ENCODE results near the gene ABTB1.

ABTB1 gene

GRCh38 chr3:127720161-127720823, 47.5 kb downstream of the ABTB1 start:
- DNase-seq (ENCODE audit: low read depth): no peak

DNA sequence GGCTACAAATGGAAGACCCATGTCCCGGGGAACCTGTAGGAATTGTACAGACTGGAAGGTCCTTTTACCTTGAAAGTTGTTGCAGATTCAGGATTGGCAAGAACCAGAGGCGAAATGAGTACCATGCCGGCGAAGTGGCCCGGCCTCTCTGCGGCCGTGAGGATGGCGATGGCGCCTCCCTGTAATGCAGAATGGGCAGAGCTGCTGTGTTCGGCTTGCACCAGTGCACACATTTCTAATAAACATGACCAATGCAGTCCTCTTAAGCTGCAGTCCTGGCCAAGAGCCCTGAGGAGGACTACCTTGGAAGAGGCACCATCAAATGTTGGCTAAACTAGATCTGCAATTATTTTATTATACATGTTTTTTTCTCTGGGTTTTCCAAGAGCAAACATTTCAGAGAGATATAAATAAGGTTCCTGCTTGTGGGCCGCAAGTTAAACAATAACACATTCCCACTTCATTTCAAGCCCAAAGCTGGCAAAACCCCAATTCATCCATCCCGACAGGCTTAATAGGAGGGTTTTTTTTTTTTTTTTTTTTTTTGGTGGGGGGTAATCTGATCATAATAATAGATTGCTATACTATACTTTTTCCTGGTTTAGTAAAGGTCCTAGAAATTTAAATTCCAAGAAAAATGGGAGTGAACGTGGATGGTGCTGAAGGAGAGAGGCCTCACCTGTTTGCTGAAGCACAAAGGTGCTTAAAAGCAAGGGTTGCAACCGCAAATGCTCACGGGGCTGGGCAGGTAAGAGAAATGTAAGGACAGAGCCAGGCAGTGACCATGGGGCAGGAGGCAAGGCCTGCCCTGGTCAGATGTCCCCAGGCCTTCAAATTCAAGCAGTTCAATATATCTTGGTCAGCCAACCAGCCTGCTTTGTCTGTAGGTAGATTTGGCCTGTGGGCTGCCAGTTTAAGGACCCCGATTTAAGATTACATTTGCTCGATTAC, 48.5 kb downstream of the ABTB1 start:
- DNase-seq (ENCODE audit: low read depth): no peak

DNA sequence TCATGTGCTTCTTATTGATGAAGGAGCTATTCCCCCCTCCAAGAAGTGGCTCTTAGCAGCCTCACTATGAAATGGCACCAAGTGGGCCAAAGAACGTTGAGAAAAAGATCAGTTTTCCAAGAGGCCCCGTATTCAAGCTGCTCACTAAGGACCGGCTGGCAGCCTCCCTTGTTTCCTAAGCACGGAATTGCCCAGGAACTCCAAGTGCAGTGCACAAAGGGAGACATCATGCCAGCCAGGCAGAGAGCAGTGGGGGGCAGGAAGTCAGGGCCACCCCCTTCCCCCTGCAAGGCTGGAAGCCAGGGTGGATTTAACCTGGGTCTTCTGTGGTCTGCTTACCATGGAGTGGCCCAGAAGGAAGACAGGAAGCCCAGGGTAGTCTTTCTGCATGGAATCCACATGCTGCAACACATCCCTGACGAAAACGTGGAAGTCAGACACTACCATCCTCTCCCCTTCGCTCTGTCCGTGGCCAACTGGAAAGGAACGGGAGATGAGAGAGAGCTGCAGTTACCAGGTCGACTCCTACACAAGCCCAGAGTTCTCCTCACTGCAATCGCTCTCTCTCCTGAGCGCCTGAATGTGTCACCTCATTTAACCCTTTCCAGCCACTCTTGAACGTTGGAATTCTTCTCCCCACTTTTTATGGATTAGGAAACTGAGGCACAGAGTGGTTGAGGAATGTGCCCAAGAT, 49.5 kb downstream of the ABTB1 start:
- DNase-seq (ENCODE audit: low read depth): no peak

GRCh38 chr3:127723011-127723567, 50.3 kb downstream of the ABTB1 start:
- no peak for DNase-seq (ENCODE audit: low read depth)

DNA sequence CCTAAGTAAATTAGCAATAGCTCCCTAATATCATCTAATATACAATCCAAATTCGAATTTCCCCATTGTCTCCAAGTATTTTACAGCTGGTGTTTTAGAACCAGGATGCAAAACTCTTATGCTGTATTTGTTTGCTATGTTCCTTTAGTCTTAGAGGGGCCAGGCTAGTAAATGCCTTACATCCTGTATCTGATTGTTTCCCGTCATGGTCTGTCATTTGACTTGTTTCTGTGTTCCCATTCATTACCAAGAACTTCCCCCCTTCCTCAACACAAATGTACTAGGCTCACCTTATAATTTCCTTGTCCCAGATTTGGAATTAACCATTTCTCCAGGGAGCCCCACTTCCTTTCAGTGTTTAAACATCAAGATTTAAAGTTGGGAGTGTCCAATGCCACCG, 54.1 kb downstream of the ABTB1 start:
- DNase-seq (ENCODE audit: low read depth): no peak

- no peak for DNase-seq (ENCODE audit: low read depth)
Measured at GRCh38 chr3:127728417-127729015, 55.8 kb downstream of the ABTB1 start.

GRCh38 chr3:127729556-127730056, 56.9 kb downstream of the ABTB1 start:
- no peak for DNase-seq (ENCODE audit: low read depth)

DNA sequence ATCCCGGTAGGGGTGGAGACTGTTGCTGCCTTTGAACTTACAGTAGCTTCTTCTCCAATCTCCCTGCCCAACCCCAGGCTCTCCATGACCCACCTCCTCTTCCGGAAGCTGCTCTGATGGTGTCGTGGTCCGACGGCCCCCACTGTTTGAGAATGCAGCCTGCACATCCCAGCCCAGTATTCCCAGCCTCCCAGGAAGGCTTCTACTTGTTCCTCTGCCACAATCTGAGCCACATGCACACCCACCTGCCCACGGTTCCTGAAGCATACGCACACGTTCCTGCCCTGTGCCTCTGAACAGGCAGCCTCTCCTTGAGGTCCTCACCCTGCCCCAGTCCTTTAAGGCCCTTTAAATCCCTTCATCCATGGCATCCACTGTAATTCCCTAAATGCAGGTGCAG, 57.4 kb downstream of the ABTB1 start:
- no peak for DNase-seq (ENCODE audit: low read depth)

All from HS-27A (cell line).